ENCODE data around the gene INPP5D.
"Not testable (repeated sequence)": the region's sequence is repeated elsewhere in the genome, so short reads cannot be mapped to it uniquely, and the experiment has no call there.

The INPP5D gene

GRCh38 chr2:233059797-233060500 is at the start of gene INPP5D:
Gene INPP5D, plus strand, starts transcription at chr2:233060342. Its CDS starts 137 bp downstream, at chr2:233060479.
- Histone ChIP-seq H3K4me3 (ENCODE audit: low read length in 2 of 2) (peak within 1 kb of the TSS; percentile 40 to 58), H3K27ac (ENCODE audit: low read length) (peak within 1 kb of the TSS; percentile 37), H3K27me3 (ENCODE audit: control insufficient read depth in 1 of 2, insufficient read depth in 2 of 2, low read length in 2 of 2) (peaks cover 0 to 2% of the 10 kb centered on the region in 2 donors), H3K9ac (ENCODE audit: low read length in 2 of 2) (peak within 1 kb of the TSS; percentile 33 to 36), H3K4me1 (ENCODE audit: control insufficient read depth, insufficient read depth, low read length) (peaks cover 11% of the 10 kb centered on the region), H3K36me3 (ENCODE audit: control insufficient read depth in 2 of 2, insufficient read depth in 2 of 2, low read length in 2 of 2) (no peaks in the 10 kb centered on the region), H3K9me3 (ENCODE audit: control insufficient read depth in 2 of 2, low read length in 2 of 2) (no peaks in the 10 kb centered on the region)

- H3K4me3 ChIP-seq (ENCODE audit: low read length in 2 of 2): no peak overlapping the region
- no peaks in the 10 kb centered on the region for H3K4me1 ChIP-seq (ENCODE audit: control insufficient read depth, insufficient read depth, low read length)
- H3K27me3 ChIP-seq (ENCODE audit: control insufficient read depth in 1 of 2, insufficient read depth in 2 of 2, low read length in 2 of 2): no peaks in the 10 kb centered on the region
- H3K9me3 ChIP-seq (ENCODE audit: control insufficient read depth in 2 of 2, low read length in 2 of 2): peaks cover 0 to 4% of the 10 kb centered on the region in 2 donors
- no peak overlapping the region for H3K9ac ChIP-seq (ENCODE audit: low read length in 2 of 2)
- no peaks in the 10 kb centered on the region for H3K36me3 ChIP-seq (ENCODE audit: control insufficient read depth in 2 of 2, insufficient read depth in 2 of 2, low read length in 2 of 2)
- no peak overlapping the region for H3K27ac ChIP-seq (ENCODE audit: low read length)
These were observed 49.4 kb upstream of the INPP5D start for GRCh38 chr2:233010569-233011267.

- Histone ChIP-seq H3K9ac (ENCODE audit: low read length in 2 of 2) (no peak overlapping the region), H3K27me3 (ENCODE audit: control insufficient read depth in 1 of 2, insufficient read depth in 2 of 2, low read length in 2 of 2) (no peaks in the 10 kb centered on the region), H3K4me1 (ENCODE audit: control insufficient read depth, insufficient read depth, low read length) (no peaks in the 10 kb centered on the region), H3K36me3 (ENCODE audit: control insufficient read depth in 2 of 2, insufficient read depth in 2 of 2, low read length in 2 of 2) (no peaks in the 10 kb centered on the region), H3K27ac (ENCODE audit: low read length) (no peak overlapping the region), H3K4me3 (ENCODE audit: low read length in 2 of 2) (no peak overlapping the region), H3K9me3 (ENCODE audit: control insufficient read depth in 2 of 2, low read length in 2 of 2) (peaks cover 0 to 4% of the 10 kb centered on the region in 2 donors)
These were observed 48.9 kb upstream of the INPP5D start for GRCh38 chr2:233011268-233011650.

- Histone ChIP-seq H3K9me3 (ENCODE audit: control insufficient read depth in 2 of 2, low read length in 2 of 2) (peaks cover 0 to 4% of the 10 kb centered on the region in 2 donors), H3K9ac (ENCODE audit: low read length in 2 of 2) (no peak overlapping the region), H3K4me3 (ENCODE audit: low read length in 2 of 2) (no peak overlapping the region), H3K27me3 (ENCODE audit: control insufficient read depth in 1 of 2, insufficient read depth in 2 of 2, low read length in 2 of 2) (no peaks in the 10 kb centered on the region), H3K27ac (ENCODE audit: low read length) (no peak overlapping the region), H3K4me1 (ENCODE audit: control insufficient read depth, insufficient read depth, low read length) (no peaks in the 10 kb centered on the region), H3K36me3 (ENCODE audit: control insufficient read depth in 2 of 2, insufficient read depth in 2 of 2, low read length in 2 of 2) (no peaks in the 10 kb centered on the region)
These were observed 48.4 kb upstream of the INPP5D start for GRCh38 chr2:233011702-233012131.

- no peaks in the 10 kb centered on the region for H3K4me1 ChIP-seq (ENCODE audit: control insufficient read depth, insufficient read depth, low read length)
- no peak overlapping the region for H3K9ac ChIP-seq (ENCODE audit: low read length in 2 of 2)
- H3K27ac ChIP-seq (ENCODE audit: low read length): no peak overlapping the region
- H3K36me3 ChIP-seq (ENCODE audit: control insufficient read depth in 2 of 2, insufficient read depth in 2 of 2, low read length in 2 of 2): no peaks in the 10 kb centered on the region
- peaks cover 0 to 4% of the 10 kb centered on the region in 2 donors for H3K9me3 ChIP-seq (ENCODE audit: control insufficient read depth in 2 of 2, low read length in 2 of 2)
- no peaks in the 10 kb centered on the region for H3K27me3 ChIP-seq (ENCODE audit: control insufficient read depth in 1 of 2, insufficient read depth in 2 of 2, low read length in 2 of 2)
- H3K4me3 ChIP-seq (ENCODE audit: low read length in 2 of 2): no peak overlapping the region
These were observed 47.7 kb upstream of the INPP5D start for GRCh38 chr2:233012301-233012971.

- Histone ChIP-seq H3K9me3 (ENCODE audit: control insufficient read depth in 2 of 2, low read length in 2 of 2) (peaks cover 0 to 6% of the 10 kb centered on the region in 2 donors), H3K27ac (ENCODE audit: low read length) (no peak within 1 kb of the TSS), H3K27me3 (ENCODE audit: control insufficient read depth in 1 of 2, insufficient read depth in 2 of 2, low read length in 2 of 2) (no peaks in the 10 kb centered on the region), H3K4me1 (ENCODE audit: control insufficient read depth, insufficient read depth, low read length) (no peaks in the 10 kb centered on the region), H3K4me3 (ENCODE audit: low read length in 2 of 2) (no peak within 1 kb of the TSS), H3K36me3 (ENCODE audit: control insufficient read depth in 2 of 2, insufficient read depth in 2 of 2, low read length in 2 of 2) (no peaks in the 10 kb centered on the region), H3K9ac (ENCODE audit: low read length in 2 of 2) (no peak within 1 kb of the TSS)
These were observed 47.1 kb upstream of the INPP5D start, which contains the start of gene NGEF for GRCh38 chr2:233013027-233013461. Gene NGEF, minus strand, starts transcription at chr2:233013256. Its CDS starts 38,366 bp downstream, at chr2:232974890.

- Histone ChIP-seq H3K9ac (ENCODE audit: low read length in 2 of 2) (no peak overlapping the region), H3K4me1 (ENCODE audit: control insufficient read depth, insufficient read depth, low read length) (no peaks in the 10 kb centered on the region), H3K4me3 (ENCODE audit: low read length in 2 of 2) (no peak overlapping the region), H3K27me3 (ENCODE audit: control insufficient read depth in 1 of 2, insufficient read depth in 2 of 2, low read length in 2 of 2) (no peaks in the 10 kb centered on the region), H3K27ac (ENCODE audit: low read length) (no peak overlapping the region), H3K9me3 (ENCODE audit: control insufficient read depth in 2 of 2, low read length in 2 of 2) (peaks cover 0 to 8% of the 10 kb centered on the region in 2 donors), H3K36me3 (ENCODE audit: control insufficient read depth in 2 of 2, insufficient read depth in 2 of 2, low read length in 2 of 2) (no peaks in the 10 kb centered on the region)
These were observed 46.5 kb upstream of the INPP5D start for GRCh38 chr2:233013650-233014049.

DNA sequence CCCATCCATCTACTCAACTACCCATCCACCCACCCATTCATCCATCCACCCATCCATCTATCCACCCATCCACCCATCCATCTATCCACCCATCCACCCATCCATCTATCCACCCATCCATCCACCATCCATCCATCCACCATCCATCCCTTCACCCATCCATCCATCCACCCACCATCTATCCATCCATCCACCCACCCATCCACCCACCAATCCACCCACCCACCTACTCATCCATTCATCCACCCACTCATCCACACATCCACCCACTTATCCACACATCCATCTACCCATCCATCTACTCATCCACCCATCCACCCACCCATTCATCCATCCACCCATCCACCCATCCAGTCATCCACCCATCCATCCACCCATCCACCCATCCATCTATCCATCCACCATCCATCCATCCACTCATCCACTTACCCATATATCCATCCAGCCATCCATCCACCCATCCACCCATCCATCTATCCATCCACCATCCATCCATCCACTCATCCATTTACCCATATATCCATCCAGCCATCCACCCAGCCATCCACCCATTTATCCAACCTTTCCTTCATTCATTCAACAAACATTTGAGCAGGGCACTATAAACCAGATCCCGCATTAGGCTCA is 45.0 kb upstream of the INPP5D start:
- no peak overlapping the region for H3K27ac ChIP-seq (ENCODE audit: low read length)

GRCh38 chr2:233017947-233018346 is 42.2 kb upstream of the INPP5D start:
- Histone ChIP-seq H3K9ac (ENCODE audit: low read length in 2 of 2) (no peak overlapping the region), H3K4me3 (ENCODE audit: low read length in 2 of 2) (no peak overlapping the region), H3K36me3 (ENCODE audit: control insufficient read depth in 2 of 2, insufficient read depth in 2 of 2, low read length in 2 of 2) (no peaks in the 10 kb centered on the region), H3K27ac (ENCODE audit: low read length) (no peak overlapping the region), H3K9me3 (ENCODE audit: control insufficient read depth in 2 of 2, low read length in 2 of 2) (peaks cover 0 to 8% of the 10 kb centered on the region in 2 donors), H3K4me1 (ENCODE audit: control insufficient read depth, insufficient read depth, low read length) (no peaks in the 10 kb centered on the region), H3K27me3 (ENCODE audit: control insufficient read depth in 1 of 2, insufficient read depth in 2 of 2, low read length in 2 of 2) (no peaks in the 10 kb centered on the region)

More for the DNA sequence above, 45.0 kb upstream of the INPP5D start:
- Histone ChIP-seq H3K9me3 (ENCODE audit: control insufficient read depth in 2 of 2, low read length in 2 of 2) (peaks cover 0 to 8% of the 10 kb centered on the region in 2 donors), H3K4me1 (ENCODE audit: control insufficient read depth, insufficient read depth, low read length) (no peaks in the 10 kb centered on the region), H3K27me3 (ENCODE audit: control insufficient read depth in 1 of 2, insufficient read depth in 2 of 2, low read length in 2 of 2) (no peaks in the 10 kb centered on the region), H3K36me3 (ENCODE audit: control insufficient read depth in 2 of 2, insufficient read depth in 2 of 2, low read length in 2 of 2) (no peaks in the 10 kb centered on the region), H3K4me3 (ENCODE audit: low read length in 2 of 2) (no peak overlapping the region), H3K9ac (ENCODE audit: low read length in 2 of 2) (no peak overlapping the region)

- not testable (repeated sequence) for H3K9ac ChIP-seq (ENCODE audit: low read length in 2 of 2); H3K36me3 ChIP-seq (ENCODE audit: control insufficient read depth in 2 of 2, insufficient read depth in 2 of 2, low read length in 2 of 2); H3K27ac ChIP-seq (ENCODE audit: low read length); H3K27me3 ChIP-seq (ENCODE audit: control insufficient read depth in 1 of 2, insufficient read depth in 2 of 2, low read length in 2 of 2); H3K4me1 ChIP-seq (ENCODE audit: control insufficient read depth, insufficient read depth, low read length); H3K4me3 ChIP-seq (ENCODE audit: low read length in 2 of 2); H3K9me3 ChIP-seq (ENCODE audit: control insufficient read depth in 2 of 2, low read length in 2 of 2)
These were observed 40.5 kb upstream of the INPP5D start for GRCh38 chr2:233019610-233020009.
